ENCODE measurements around the gene USP17L24. TPM values are rescaled to one million over a fixed set of nuclear protein-coding genes. Genes with fewer than 3 reads are reported as not detected.
"Not testable (repeated sequence)": the region's sequence is repeated elsewhere in the genome, so short reads cannot be mapped to it uniquely, and the experiment has no call there.

The USP17L24 gene
- polyA plus RNA-seq (2011; rRNA removed) (not detected in 2 replicates), polyA minus RNA-seq (2011; rRNA and poly(A)+ RNA removed) (not detected in 2 replicates)

DNA sequence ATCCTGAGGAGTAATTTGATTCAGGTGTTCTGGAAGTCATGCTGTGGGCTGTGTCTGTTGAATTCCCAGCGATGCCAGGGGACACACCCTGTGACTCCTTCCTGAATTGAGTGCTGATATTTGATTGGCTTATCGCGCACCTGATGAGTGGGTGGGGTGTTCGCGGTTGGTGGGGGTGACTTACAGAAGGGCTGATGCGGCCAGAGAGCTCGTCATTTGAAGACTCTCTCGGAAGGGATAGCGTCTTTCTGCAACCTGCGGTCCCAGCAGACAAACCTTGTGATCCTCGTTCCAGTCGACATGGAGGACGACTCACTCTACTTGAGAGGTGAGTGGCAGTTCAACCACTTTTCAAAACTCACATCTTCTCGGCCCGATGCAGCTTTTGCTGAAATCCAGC lies at the start of gene USP17L24:
USP17L24 (plus strand) TSS at position 301 of the 400 bp plus-strand sequence; CDS start at position 301, 0 bp downstream.
- H3K9me3 ChIP-seq (ENCODE audit: control insufficient read depth, insufficient read depth, low read length); H3K27me3 ChIP-seq (ENCODE audit: control insufficient read depth, insufficient read depth, low read length); DNase-seq (ENCODE audit: low read depth, low spot score); H3K27ac ChIP-seq (ENCODE audit: low read depth, low read length); POLR2A ChIA-PET; CTCF ChIA-PET; H3K4me3 ChIP-seq (ENCODE audit: low read depth, low read length): not testable (repeated sequence)

- H3K4me3 ChIP-seq (ENCODE audit: low read depth, low read length); H3K9me3 ChIP-seq (ENCODE audit: control insufficient read depth, insufficient read depth, low read length); H3K27ac ChIP-seq (ENCODE audit: low read depth, low read length); POLR2A ChIA-PET; H3K27me3 ChIP-seq (ENCODE audit: control insufficient read depth, insufficient read depth, low read length); CTCF ChIA-PET; DNase-seq (ENCODE audit: low read depth, low spot score): not testable (repeated sequence)
These were observed 774 bp upstream of the USP17L24 start for GRCh38 chr4:9324191-9324590.

DNA sequence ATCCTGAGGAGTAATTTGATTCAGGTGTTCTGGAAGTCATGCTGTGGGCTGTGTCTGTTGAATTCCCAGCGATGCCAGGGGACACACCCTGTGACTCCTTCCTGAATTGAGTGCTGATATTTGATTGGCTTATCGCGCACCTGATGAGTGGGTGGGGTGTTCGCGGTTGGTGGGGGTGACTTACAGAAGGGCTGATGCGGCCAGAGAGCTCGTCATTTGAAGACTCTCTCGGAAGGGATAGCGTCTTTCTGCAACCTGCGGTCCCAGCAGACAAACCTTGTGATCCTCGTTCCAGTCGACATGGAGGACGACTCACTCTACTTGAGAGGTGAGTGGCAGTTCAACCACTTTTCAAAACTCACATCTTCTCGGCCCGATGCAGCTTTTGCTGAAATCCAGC lies 4.6 kb downstream of the USP17L24 start, which contains the start of gene USP17L25:
USP17L25 (plus strand) TSS at position 301 of the 400 bp plus-strand sequence; CDS start at position 301, 0 bp downstream.
- H3K4me3 ChIP-seq (ENCODE audit: low read depth, low read length); H3K27ac ChIP-seq (ENCODE audit: low read depth, low read length); CTCF ChIA-PET; DNase-seq (ENCODE audit: low read depth, low spot score); H3K9me3 ChIP-seq (ENCODE audit: control insufficient read depth, insufficient read depth, low read length); POLR2A ChIA-PET; H3K27me3 ChIP-seq (ENCODE audit: control insufficient read depth, insufficient read depth, low read length): not testable (repeated sequence)

GRCh38 chr4:9334358-9334757 lies 9.4 kb downstream of the USP17L24 start, which contains the start of gene USP17L26:
Gene USP17L26, plus strand, starts transcription at chr4:9334658. Its CDS starts 0 bp downstream, at chr4:9334658.
- POLR2A ChIA-PET, CTCF ChIA-PET: not testable (repeated sequence)

GRCh38 chr4:9339103-9339502 lies 14.1 kb downstream of the USP17L24 start, which contains the start of gene USP17L5:
Gene USP17L5, plus strand, starts transcription at chr4:9339403. Its CDS starts 0 bp downstream, at chr4:9339403.
- H3K9me3 ChIP-seq (ENCODE audit: control insufficient read depth, insufficient read depth, low read length); H3K27ac ChIP-seq (ENCODE audit: low read depth, low read length); H3K27me3 ChIP-seq (ENCODE audit: control insufficient read depth, insufficient read depth, low read length); DNase-seq (ENCODE audit: low read depth, low spot score); CTCF ChIA-PET; H3K4me3 ChIP-seq (ENCODE audit: low read depth, low read length); POLR2A ChIA-PET: not testable (repeated sequence)

More at GRCh38 chr4:9334358-9334757, 9.4 kb downstream of the USP17L24 start, which contains the start of gene USP17L26:
- not testable (repeated sequence) for H3K9me3 ChIP-seq (ENCODE audit: control insufficient read depth, insufficient read depth, low read length); H3K4me3 ChIP-seq (ENCODE audit: low read depth, low read length); H3K27me3 ChIP-seq (ENCODE audit: control insufficient read depth, insufficient read depth, low read length); H3K27ac ChIP-seq (ENCODE audit: low read depth, low read length); DNase-seq (ENCODE audit: low read depth, low spot score)

DNA sequence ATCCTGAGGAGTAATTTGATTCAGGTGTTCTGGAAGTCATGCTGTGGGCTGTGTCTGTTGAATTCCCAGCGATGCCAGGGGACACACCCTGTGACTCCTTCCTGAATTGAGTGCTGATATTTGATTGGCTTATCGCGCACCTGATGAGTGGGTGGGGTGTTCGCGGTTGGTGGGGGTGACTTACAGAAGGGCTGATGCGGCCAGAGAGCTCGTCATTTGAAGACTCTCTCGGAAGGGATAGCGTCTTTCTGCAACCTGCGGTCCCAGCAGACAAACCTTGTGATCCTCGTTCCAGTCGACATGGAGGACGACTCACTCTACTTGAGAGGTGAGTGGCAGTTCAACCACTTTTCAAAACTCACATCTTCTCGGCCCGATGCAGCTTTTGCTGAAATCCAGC lies 18.9 kb downstream of the USP17L24 start, which contains the start of gene USP17L27:
USP17L27 (plus strand) TSS at position 301 of the 400 bp plus-strand sequence; CDS start at position 301, 0 bp downstream.
- DNase-seq (ENCODE audit: low read depth, low spot score); H3K4me3 ChIP-seq (ENCODE audit: low read depth, low read length); H3K27me3 ChIP-seq (ENCODE audit: control insufficient read depth, insufficient read depth, low read length); H3K9me3 ChIP-seq (ENCODE audit: control insufficient read depth, insufficient read depth, low read length); CTCF ChIA-PET; H3K27ac ChIP-seq (ENCODE audit: low read depth, low read length); POLR2A ChIA-PET: not testable (repeated sequence)

- H3K9me3 ChIP-seq (ENCODE audit: control insufficient read depth, insufficient read depth, low read length); CTCF ChIA-PET; DNase-seq (ENCODE audit: low read depth, low spot score); POLR2A ChIA-PET; H3K4me3 ChIP-seq (ENCODE audit: low read depth, low read length); H3K27me3 ChIP-seq (ENCODE audit: control insufficient read depth, insufficient read depth, low read length); H3K27ac ChIP-seq (ENCODE audit: low read depth, low read length): not testable (repeated sequence)
These were observed 23.6 kb downstream of the USP17L24 start, which contains the start of gene USP17L28 for GRCh38 chr4:9348593-9348992. Gene USP17L28, plus strand, starts transcription at chr4:9348893. Its CDS starts 0 bp downstream, at chr4:9348893.

DNA sequence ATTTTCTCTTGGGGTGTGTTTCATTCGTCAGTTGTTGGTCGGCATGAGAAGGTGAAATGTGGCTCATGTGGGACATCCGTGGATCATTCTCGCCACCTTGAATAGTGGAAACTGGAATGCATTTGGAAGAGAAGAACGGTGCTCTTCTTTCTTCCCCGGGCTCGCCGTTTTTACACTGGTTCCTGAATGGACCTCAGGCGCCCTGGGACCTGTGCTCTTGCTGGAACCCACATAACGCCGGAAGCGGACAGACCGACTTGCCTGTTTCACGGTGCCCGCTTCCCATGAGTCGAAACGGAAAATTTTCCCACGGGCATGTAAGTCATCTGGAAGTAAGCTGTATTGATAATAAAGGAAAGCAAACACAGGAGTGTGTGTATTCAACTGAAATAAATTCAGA lies 25.9 kb downstream of the USP17L24 start:
- DNase-seq (ENCODE audit: low read depth, low spot score); CTCF ChIA-PET; H3K9me3 ChIP-seq (ENCODE audit: control insufficient read depth, insufficient read depth, low read length); H3K4me3 ChIP-seq (ENCODE audit: low read depth, low read length); H3K27me3 ChIP-seq (ENCODE audit: control insufficient read depth, insufficient read depth, low read length); POLR2A ChIA-PET; H3K27ac ChIP-seq (ENCODE audit: low read depth, low read length): not testable (repeated sequence)

DNA sequence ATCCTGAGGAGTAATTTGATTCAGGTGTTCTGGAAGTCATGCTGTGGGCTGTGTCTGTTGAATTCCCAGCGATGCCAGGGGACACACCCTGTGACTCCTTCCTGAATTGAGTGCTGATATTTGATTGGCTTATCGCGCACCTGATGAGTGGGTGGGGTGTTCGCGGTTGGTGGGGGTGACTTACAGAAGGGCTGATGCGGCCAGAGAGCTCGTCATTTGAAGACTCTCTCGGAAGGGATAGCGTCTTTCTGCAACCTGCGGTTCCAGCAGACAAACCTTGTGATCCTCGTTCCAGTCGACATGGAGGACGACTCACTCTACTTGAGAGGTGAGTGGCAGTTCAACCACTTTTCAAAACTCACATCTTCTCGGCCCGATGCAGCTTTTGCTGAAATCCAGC lies 28.4 kb downstream of the USP17L24 start, which contains the start of gene USP17L29:
USP17L29 (plus strand) TSS at position 301 of the 400 bp plus-strand sequence; CDS start at position 301, 0 bp downstream.
- H3K27ac ChIP-seq (ENCODE audit: low read depth, low read length); H3K9me3 ChIP-seq (ENCODE audit: control insufficient read depth, insufficient read depth, low read length); POLR2A ChIA-PET; H3K4me3 ChIP-seq (ENCODE audit: low read depth, low read length); DNase-seq (ENCODE audit: low read depth, low spot score); H3K27me3 ChIP-seq (ENCODE audit: control insufficient read depth, insufficient read depth, low read length); CTCF ChIA-PET: not testable (repeated sequence)

DNA sequence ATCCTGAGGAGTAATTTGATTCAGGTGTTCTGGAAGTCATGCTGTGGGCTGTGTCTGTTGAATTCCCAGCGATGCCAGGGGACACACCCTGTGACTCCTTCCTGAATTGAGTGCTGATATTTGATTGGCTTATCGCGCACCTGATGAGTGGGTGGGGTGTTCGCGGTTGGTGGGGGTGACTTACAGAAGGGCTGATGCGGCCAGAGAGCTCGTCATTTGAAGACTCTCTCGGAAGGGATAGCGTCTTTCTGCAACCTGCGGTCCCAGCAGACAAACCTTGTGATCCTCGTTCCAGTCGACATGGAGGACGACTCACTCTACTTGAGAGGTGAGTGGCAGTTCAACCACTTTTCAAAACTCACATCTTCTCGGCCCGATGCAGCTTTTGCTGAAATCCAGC lies 37.9 kb downstream of the USP17L24 start, which contains the start of gene USP17L30:
USP17L30 (plus strand) TSS at position 301 of the 400 bp plus-strand sequence; CDS start at position 301, 0 bp downstream.
- H3K27me3 ChIP-seq (ENCODE audit: control insufficient read depth, insufficient read depth, low read length); CTCF ChIA-PET; DNase-seq (ENCODE audit: low read depth, low spot score); H3K27ac ChIP-seq (ENCODE audit: low read depth, low read length); POLR2A ChIA-PET; H3K4me3 ChIP-seq (ENCODE audit: low read depth, low read length); H3K9me3 ChIP-seq (ENCODE audit: control insufficient read depth, insufficient read depth, low read length): not testable (repeated sequence)

Data from AG04450 (cell line).